Activated naive CD8-positive, alpha-beta T cell treated with anti-CD3 and anti-CD28 coated beads, Interleukin-2, amount 10 ng/mL, durations not matched to agents 7 days and 5 days (primary cell): ENCODE measurements around the gene KPNA6. TPM values are rescaled to one million over a fixed set of nuclear protein-coding genes. Genes with fewer than 3 reads are reported as not detected.

ENCODE experiments used
- ATAC-seq: fragments of 150-1000 bp; cut with Tn5 transposase; one replicate; pipeline ENCODE4 v1.10.0; 2021; ENCODE audit warnings: low read depth, moderate library complexity
- POLR2A ChIA-PET: fragments of 350-600 bp; sonication (Branson Sonifier 250); formaldehyde crosslinking; loops from one replicate; lab custom pipeline; 2021; ENCODE audit warnings: antibody characterized with exemption; lab: Charles Lee
- DNase-seq: peaks from one replicate; pipeline ENCODE4 v3.0.0; 2021
- H3K27ac Mint-ChIP-seq: one replicate; pipeline ENCODE4 v1.8.0; 2022; ENCODE audit warnings: mild to moderate bottlenecking, mixed read lengths
- H3K27me3 Mint-ChIP-seq: one replicate; pipeline ENCODE4 v1.8.0; 2022; ENCODE audit warnings: mild to moderate bottlenecking, moderate library complexity, mixed read lengths
- H3K36me3 Mint-ChIP-seq: one replicate; pipeline ENCODE4 v1.8.0; 2021; ENCODE audit warnings: mild to moderate bottlenecking, mixed read lengths
- H3K4me1 Mint-ChIP-seq: one replicate; pipeline ENCODE4 v1.8.0; 2021; ENCODE audit warnings: mixed read lengths
- H3K4me3 Mint-ChIP-seq: one replicate; pipeline ENCODE4 v1.8.0; 2022; ENCODE audit warnings: mild to moderate bottlenecking, moderate library complexity, mixed read lengths
- H3K9me3 Mint-ChIP-seq: one replicate; pipeline ENCODE4 v1.8.0; 2021; ENCODE audit warnings: mixed read lengths
- total RNA-seq, 2 experiments: library from RNA; stranded (reverse); gene quantifications; one replicate each; pipeline ENCODE4 v1.2.3, GENCODE V29; 2021

KPNA6 gene
- total RNA-seq, 2 experiments from 2014 or later: 63.8 to 69.8 TPM

GRCh38 chr1:32187850-32188249 lies 80.0 kb downstream of the KPNA6 start:
- H3K4me3 Mint-ChIP-seq: no peak overlapping the region

GRCh38 chr1:32192220-32192948 lies 84.5 kb downstream of the KPNA6 start:
- ATAC-seq: no peak
- H3K4me3 Mint-ChIP-seq: no peak overlapping the region
- H3K9me3 Mint-ChIP-seq: no peaks in the 10 kb centered on the region
- POLR2A ChIA-PET: interaction anchor here (0.8 to 2.3 kb wide), 3 partner anchors 9 to 43 kb away, joined by 3 to 10 read pairs (median 6); partner anchors contain the start of gene CCDC28B
- peaks cover 2% of the 10 kb centered on the region for H3K27me3 Mint-ChIP-seq
- no peak for DNase-seq
- peaks cover 52% of the 10 kb centered on the region for H3K4me1 Mint-ChIP-seq
- no peak overlapping the region for H3K27ac Mint-ChIP-seq
- H3K36me3 Mint-ChIP-seq: peaks cover 55% of the 10 kb centered on the region

More at GRCh38 chr1:32187850-32188249, 80.0 kb downstream of the KPNA6 start:
- H3K36me3 Mint-ChIP-seq: peaks cover 48% of the 10 kb centered on the region
- no peaks in the 10 kb centered on the region for H3K9me3 Mint-ChIP-seq
- H3K4me1 Mint-ChIP-seq: peaks cover 39% of the 10 kb centered on the region
- no peaks in the 10 kb centered on the region for H3K27me3 Mint-ChIP-seq
- DNase-seq (no peak), ATAC-seq (no peak)
- no peak overlapping the region for H3K27ac Mint-ChIP-seq
- POLR2A ChIA-PET: interaction anchor here (1.6 kb wide), 1 partner anchor 116 kb away, joined by 4 read pairs; no protein-coding TSS in a partner anchor

GRCh38 chr1:32194984-32195383 lies 87.1 kb downstream of the KPNA6 start:
- no peak for DNase-seq
- Mint-ChIP-seq H3K9me3 (no peaks in the 10 kb centered on the region), H3K36me3 (peaks cover 52% of the 10 kb centered on the region), H3K27ac (peak overlapping the region; percentile 16), H3K27me3 (peaks cover 2% of the 10 kb centered on the region), H3K4me1 (peaks cover 65% of the 10 kb centered on the region), H3K4me3 (no peak overlapping the region)
- ATAC-seq: no peak
- POLR2A ChIA-PET: interaction anchor here (1.7 to 2.6 kb wide), 3 partner anchors 11 to 141 kb away, joined by 7 to 11 read pairs (median 9); partner anchors contain the start of genes IQCC, MARCKSL1 and TXLNA

- POLR2A ChIA-PET: interaction anchor here (1.7 to 2.6 kb wide), 4 partner anchors 10 to 140 kb away, joined by 7 to 11 read pairs (median 10); partner anchors contain the start of genes IQCC, MARCKSL1 and TXLNA
- Mint-ChIP-seq H3K27ac (no peak overlapping the region), H3K27me3 (peaks cover 2% of the 10 kb centered on the region), H3K9me3 (no peaks in the 10 kb centered on the region), H3K4me1 (peaks cover 70% of the 10 kb centered on the region), H3K4me3 (peak overlapping the region; percentile 8), H3K36me3 (peaks cover 49% of the 10 kb centered on the region)
- no peak for ATAC-seq
- no peak for DNase-seq
Measured at GRCh38 chr1:32195531-32195930, 87.7 kb downstream of the KPNA6 start.

GRCh38 chr1:32195972-32196823 lies 88.3 kb downstream of the KPNA6 start:
- POLR2A ChIA-PET: interaction anchor here (0.9 to 2.6 kb wide), 7 partner anchors 10 to 140 kb away, joined by 3 to 11 read pairs (median 5); partner anchors contain the start of genes IQCC, MARCKSL1 and TXLNA
- peak overlapping the region; percentile 77 for H3K27ac Mint-ChIP-seq
- H3K4me1 Mint-ChIP-seq: peaks cover 70% of the 10 kb centered on the region
- H3K36me3 Mint-ChIP-seq: peaks cover 47% of the 10 kb centered on the region
- H3K9me3 Mint-ChIP-seq: no peaks in the 10 kb centered on the region
- peak overlapping the region; percentile 70 for H3K4me3 Mint-ChIP-seq
- ATAC-seq (peak; percentile 14), DNase-seq (no peak)
- H3K27me3 Mint-ChIP-seq: peaks cover 2% of the 10 kb centered on the region

- Mint-ChIP-seq H3K27ac (no peak overlapping the region), H3K36me3 (peaks cover 45% of the 10 kb centered on the region), H3K4me3 (no peak overlapping the region), H3K9me3 (no peaks in the 10 kb centered on the region), H3K4me1 (peaks cover 67% of the 10 kb centered on the region), H3K27me3 (peaks cover 2% of the 10 kb centered on the region)
- POLR2A ChIA-PET: interaction anchor here (0.8 to 2.2 kb wide), 6 partner anchors 9 to 125 kb away, joined by 3 to 11 read pairs (median 4); partner anchors contain the start of genes HDAC1, IQCC and TXLNA
- ATAC-seq (no peak), DNase-seq (no peak)
Measured at GRCh38 chr1:32197074-32197473, 89.2 kb downstream of the KPNA6 start.

- no peak for DNase-seq
- Mint-ChIP-seq H3K4me3 (no peak overlapping the region), H3K36me3 (peaks cover 45% of the 10 kb centered on the region), H3K4me1 (peaks cover 69% of the 10 kb centered on the region), H3K27me3 (peaks cover 2% of the 10 kb centered on the region), H3K9me3 (no peaks in the 10 kb centered on the region), H3K27ac (no peak overlapping the region)
- ATAC-seq: no peak
- POLR2A ChIA-PET: interaction anchor here (0.8 to 2.2 kb wide), 4 partner anchors 8 to 197 kb away, joined by 3 to 11 read pairs (median 4); partner anchors contain the start of genes BSDC1, HDAC1, IQCC and TXLNA
Measured at GRCh38 chr1:32197837-32198236, 90.0 kb downstream of the KPNA6 start.

GRCh38 chr1:32198237-32199042 lies 90.6 kb downstream of the KPNA6 start:
- peaks cover 67% of the 10 kb centered on the region for H3K4me1 Mint-ChIP-seq
- no peaks in the 10 kb centered on the region for H3K9me3 Mint-ChIP-seq
- ATAC-seq: no peak
- H3K27ac Mint-ChIP-seq: no peak overlapping the region
- H3K36me3 Mint-ChIP-seq: peaks cover 43% of the 10 kb centered on the region
- peaks cover 2% of the 10 kb centered on the region for H3K27me3 Mint-ChIP-seq
- POLR2A ChIA-PET: interaction anchor here (0.8 kb wide), 2 partner anchors 10 to 196 kb away, joined by 3 read pairs; partner anchors contain the start of genes BSDC1 and DCDC2B
- no peak for DNase-seq
- H3K4me3 Mint-ChIP-seq: no peak overlapping the region

- Mint-ChIP-seq H3K36me3 (peaks cover 43% of the 10 kb centered on the region), H3K27me3 (peaks cover 2% of the 10 kb centered on the region), H3K27ac (peak overlapping the region; percentile 16), H3K4me1 (peaks cover 63% of the 10 kb centered on the region), H3K4me3 (peak overlapping the region; percentile 10), H3K9me3 (no peaks in the 10 kb centered on the region)
- ATAC-seq: no peak
- DNase-seq: no peak
- POLR2A ChIA-PET: interaction anchor here (0.8 to 1.6 kb wide), 2 partner anchors 9 to 17 kb away, joined by 3 to 6 read pairs; partner anchors contain the start of gene DCDC2B
Measured at GRCh38 chr1:32199043-32199716, 91.3 kb downstream of the KPNA6 start.

- Mint-ChIP-seq H3K9me3 (no peaks in the 10 kb centered on the region), H3K4me1 (peaks cover 62% of the 10 kb centered on the region), H3K27me3 (peaks cover 2% of the 10 kb centered on the region), H3K27ac (peak overlapping the region; percentile 91), H3K36me3 (peaks cover 40% of the 10 kb centered on the region), H3K4me3 (peak overlapping the region; percentile 84)
- POLR2A ChIA-PET: interaction anchor here (0.9 to 3.1 kb wide), 8 partner anchors 10 to 127 kb away, joined by 3 to 37 read pairs (median 7); partner anchors contain the start of genes KPNA6, TMEM39B and TXLNA
- ATAC-seq: no peak
- no peak for DNase-seq
Measured at GRCh38 chr1:32199717-32200072, 91.8 kb downstream of the KPNA6 start.

GRCh38 chr1:32200226-32201010 lies 92.6 kb downstream of the KPNA6 start, which contains the start of gene CCDC28B:
Gene CCDC28B, plus strand, starts transcription at chr1:32200595. Its CDS starts 1,341 bp downstream, at chr1:32201936.
- Mint-ChIP-seq H3K4me3 (peak within 1 kb of the TSS; percentile 84), H3K27ac (peak within 1 kb of the TSS; percentile 91), H3K27me3 (peaks cover 2% of the 10 kb centered on the region), H3K9me3 (no peaks in the 10 kb centered on the region), H3K4me1 (peaks cover 56% of the 10 kb centered on the region), H3K36me3 (peaks cover 41% of the 10 kb centered on the region)
- POLR2A ChIA-PET: interaction anchor here (0.6 to 3.1 kb wide), 15 partner anchors 8 to 404 kb away, joined by 3 to 37 read pairs (median 6); partner anchors contain the start of genes BSDC1, KPNA6, LCK and MARCKSL1
- DNase-seq: peak; percentile 72
- ATAC-seq: peak; percentile 55
